ENCODE results near the gene CACFD1.

The CACFD1 gene

GRCh38 chr9:133464638-133465037 is 4.9 kb downstream of the CACFD1 start:
- no peak for DNase-seq (ENCODE audit: low spot score)

GRCh38 chr9:133465984-133466383 is 6.2 kb downstream of the CACFD1 start:
- DNase-seq (ENCODE audit: low spot score) = no peak

GRCh38 chr9:133467101-133467500 is 7.3 kb downstream of the CACFD1 start:
- DNase-seq (ENCODE audit: low spot score) = no peak

DNA sequence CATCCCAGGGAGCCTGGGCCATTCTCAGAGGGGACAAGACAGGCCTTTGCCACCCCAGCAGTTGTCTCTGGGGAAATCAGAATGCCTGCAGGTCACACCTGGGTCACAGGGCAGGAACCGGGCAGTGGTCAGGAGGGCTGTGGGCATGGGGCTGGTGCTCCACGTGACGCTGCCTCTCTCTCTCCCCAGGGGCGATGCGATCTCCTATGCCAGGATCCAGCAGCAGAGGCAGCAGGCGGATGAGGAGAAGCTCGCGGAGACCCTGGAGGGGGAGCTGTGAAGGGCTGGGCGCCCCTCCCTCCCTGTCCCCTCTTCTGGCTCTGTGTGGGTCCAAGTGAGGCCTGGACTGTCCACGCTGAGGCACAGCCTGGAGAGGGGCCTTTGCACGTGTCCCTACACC is 8.6 kb downstream of the CACFD1 start:
- no peak for DNase-seq (ENCODE audit: low spot score)

DNA sequence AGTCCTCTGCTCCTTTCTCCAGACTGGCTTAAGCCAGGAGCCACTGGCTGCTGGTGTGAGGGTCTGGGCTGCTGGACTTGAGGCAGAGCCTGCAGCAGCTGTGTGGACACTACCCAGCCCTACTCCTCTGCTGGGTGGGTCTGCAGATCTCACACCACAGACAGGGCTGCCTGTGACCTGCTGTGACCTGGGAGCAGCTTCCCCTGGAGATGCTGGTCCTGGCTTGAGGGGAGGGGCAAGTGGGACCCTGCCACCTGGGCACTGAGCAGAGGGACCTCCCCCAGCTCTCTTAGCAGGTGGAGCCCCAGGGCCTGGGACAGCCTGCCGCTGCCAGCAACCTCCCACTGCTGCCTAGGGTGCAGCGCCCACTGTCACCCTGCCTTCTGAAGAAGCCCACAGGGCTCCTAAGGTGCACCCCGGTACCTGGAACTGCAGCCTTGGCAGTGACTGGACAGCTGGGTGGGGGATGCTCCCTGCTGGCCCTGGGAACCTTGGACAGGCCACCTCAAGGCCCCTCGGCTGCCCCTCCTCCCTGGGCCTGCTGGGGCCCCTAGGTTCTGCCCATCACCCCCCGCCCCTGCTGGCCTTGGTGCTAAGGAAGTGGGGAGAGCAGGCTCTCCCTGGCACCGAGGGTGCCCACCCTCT is 9.1 kb downstream of the CACFD1 start:
- DNase-seq (ENCODE audit: low spot score) = no peak

GRCh38 chr9:133470427-133470924 is 10.7 kb downstream of the CACFD1 start:
- DNase-seq (ENCODE audit: low spot score) = no peak

DNA sequence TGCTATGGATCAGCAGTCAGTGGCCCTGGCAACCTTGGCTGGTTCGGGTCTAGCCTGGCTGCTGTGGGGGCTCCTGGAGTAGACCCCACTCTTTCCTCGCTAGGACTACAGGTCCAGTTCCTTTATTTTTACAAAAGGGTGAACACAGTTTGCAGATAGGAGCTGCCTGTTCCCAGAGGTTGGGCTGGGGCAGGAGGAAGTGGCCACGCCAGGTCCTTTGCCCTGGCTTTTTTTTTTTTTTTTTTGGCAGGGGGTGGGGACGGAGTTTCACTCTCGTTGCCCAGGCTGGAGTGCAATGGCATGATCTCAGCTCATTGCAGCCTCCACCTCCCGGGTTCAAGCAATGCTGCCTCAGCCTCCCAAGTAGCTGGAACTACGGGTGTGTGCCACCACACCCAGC is 11.2 kb downstream of the CACFD1 start:
- no peak for DNase-seq (ENCODE audit: low spot score)

GRCh38 chr9:133471551-133472276 is 11.9 kb downstream of the CACFD1 start:
- no peak for DNase-seq (ENCODE audit: low spot score)

GRCh38 chr9:133472277-133472645 is 12.5 kb downstream of the CACFD1 start:
- DNase-seq (ENCODE audit: low spot score) = no peak

- no peak for DNase-seq (ENCODE audit: low spot score)
These were observed 13.1 kb downstream of the CACFD1 start for GRCh38 chr9:133472753-133473378.

DNA sequence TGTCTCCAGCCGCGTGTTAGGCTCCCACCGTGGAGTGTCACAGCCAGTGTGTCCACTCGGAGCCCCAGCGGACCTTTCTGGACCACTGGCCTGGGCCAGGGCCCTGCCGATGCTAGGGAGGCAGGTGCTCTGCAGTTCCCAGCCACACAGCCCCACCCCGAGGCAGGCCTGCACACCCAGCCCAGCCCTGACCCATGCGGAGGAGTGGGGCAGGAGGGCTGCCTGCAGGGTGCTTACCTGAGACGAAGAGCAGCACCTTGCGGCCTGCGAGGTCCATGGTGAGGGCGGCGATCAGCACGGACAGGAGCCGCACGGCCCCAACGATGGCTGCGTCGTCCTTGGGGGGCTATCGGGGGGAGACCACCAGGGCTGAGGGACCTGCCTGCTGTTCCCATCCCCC is 14.0 kb downstream of the CACFD1 start:
- no peak for DNase-seq (ENCODE audit: low spot score)

- DNase-seq (ENCODE audit: low spot score) = no peak
These were observed 14.4 kb downstream of the CACFD1 start for GRCh38 chr9:133474215-133474614.

DNA sequence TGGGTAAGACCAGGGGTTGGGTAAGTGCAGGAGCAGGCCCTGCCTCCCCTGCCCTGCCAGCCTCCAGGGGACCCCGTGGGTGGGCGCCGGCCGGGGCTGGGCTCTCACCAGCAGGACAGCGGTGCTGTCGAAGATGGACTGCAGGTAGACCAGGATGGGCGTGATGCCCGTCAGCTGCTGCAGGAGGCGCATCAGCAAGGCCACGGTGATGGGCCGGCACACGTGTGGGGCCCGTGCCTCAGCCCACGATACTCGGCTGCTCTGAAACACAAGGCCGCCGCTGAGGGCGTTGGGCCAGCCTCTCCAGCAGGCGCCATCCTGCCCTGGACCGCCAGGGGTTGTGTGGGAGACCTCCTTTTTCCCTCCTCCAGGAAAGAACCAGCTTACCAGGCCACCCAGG is 15.1 kb downstream of the CACFD1 start:
- DNase-seq (ENCODE audit: low spot score) = no peak

DNA sequence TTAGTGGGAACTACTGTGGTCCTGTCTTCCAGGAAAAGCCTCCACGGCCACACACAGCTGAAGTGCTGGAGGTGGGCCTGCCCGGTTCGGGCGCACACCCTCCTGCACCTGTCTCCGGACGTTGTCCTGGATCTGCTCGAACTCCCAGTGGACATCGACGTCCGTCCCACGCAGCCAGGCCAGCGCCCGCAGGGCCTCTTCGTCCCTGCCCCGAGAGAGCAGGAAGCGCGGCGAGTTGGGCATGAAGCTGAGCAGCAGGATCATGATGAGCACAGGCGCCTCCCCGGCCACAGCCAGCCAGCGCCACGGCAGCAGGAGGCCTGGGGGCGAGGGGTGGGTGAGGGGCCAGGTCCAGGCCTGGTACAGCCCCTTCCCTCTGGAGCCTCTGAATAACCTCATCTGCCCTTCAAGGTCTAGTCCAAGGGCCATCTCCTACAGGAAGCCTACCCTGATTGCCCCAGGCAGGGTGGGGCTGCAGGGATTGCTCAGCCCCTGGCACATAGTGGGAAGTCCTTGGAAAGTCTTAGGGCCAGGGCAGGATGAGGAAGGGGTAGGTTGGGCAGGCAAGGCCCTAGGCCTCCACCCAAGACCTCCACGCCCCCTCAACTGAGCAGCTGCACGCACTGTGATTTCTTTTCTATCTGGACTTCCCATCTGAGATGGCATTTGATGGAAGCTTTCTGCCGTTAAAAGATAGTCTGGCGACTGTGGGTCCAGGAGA is 15.7 kb downstream of the CACFD1 start:
- DNase-seq (ENCODE audit: low spot score) = no peak

DNA sequence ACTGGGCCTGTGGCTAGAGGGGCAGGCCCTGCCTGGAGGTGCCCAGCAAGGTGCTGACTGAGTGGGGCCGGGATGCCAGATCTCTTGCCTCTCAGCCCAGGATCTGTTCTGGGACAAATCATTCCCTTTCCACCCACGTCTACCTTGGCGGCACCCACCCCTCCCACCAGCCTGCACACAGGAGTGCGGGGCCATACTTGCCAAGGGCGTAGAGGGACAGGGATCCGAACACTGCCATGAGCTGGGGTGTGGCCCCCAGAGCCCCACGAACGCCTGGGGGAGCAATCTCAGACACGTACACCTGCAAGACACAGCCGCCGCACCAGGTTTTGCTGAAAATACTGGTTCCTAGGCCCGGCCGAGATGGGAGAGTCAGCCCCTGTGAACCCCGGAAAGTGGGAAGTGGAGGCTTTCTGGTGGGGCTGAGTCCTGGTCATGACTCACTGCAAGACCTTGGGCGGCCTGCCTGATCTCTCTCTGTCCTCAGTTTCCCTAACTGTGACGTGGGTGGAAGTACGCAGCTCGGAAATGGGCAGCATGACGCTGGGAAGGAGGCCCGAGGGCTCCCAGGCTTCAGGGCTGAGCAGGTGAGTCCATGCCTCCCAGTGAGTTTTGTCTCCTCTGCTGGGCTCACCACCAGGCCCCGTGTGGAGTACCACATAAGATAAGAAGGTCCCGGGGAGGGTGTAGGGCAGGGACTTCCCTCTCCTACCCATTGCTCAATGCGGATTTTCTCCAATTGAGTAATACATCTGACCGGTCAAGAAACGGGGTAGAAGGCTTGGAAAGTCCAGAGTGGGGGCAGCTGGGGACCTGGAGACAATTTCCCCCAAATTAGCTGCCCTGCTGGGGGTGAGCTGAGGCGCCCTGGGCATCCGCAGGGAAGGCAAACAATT is 16.5 kb downstream of the CACFD1 start:
- no peak for DNase-seq (ENCODE audit: low spot score)

DNA sequence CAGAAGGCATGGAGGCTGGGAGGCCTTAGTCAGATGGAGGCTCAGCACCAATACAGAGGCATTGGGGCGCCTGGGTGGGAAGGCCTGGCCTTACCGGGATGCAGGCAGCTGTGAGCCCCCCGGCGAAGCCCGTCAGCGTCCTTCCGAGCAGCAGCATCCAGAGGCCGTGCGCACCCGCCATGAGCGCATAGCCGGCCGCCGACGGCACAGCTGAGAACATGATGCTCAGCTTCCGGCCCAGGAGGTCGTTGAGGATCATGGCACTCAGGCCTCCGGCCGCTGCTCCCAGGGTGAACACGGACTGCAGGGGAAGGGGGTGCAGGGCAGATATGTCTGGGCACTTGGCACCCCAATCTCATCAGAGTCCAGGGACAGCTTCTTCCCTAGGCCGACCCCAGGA is 17.2 kb downstream of the CACFD1 start:
- DNase-seq (ENCODE audit: low spot score) = no peak

DNA sequence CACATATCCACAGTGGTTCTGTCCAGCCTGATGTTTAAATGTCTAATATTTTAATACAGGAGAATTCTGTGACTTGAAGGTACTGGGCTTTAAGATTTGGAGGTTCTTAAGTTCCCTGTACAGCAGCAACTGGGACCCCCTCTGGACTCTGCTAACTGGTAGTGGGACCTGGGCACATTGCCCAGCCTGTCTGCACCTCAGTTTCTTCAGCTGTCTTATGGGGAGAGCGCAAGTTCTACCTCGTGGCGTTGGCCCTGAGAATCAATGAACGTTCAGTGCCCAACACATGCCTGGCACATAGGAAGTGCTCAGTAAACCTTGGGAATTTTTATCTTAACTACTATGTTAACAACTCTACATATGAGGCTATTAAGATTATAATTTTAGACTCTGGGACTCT is 17.7 kb downstream of the CACFD1 start:
- DNase-seq (ENCODE audit: low spot score) = no peak

DNA sequence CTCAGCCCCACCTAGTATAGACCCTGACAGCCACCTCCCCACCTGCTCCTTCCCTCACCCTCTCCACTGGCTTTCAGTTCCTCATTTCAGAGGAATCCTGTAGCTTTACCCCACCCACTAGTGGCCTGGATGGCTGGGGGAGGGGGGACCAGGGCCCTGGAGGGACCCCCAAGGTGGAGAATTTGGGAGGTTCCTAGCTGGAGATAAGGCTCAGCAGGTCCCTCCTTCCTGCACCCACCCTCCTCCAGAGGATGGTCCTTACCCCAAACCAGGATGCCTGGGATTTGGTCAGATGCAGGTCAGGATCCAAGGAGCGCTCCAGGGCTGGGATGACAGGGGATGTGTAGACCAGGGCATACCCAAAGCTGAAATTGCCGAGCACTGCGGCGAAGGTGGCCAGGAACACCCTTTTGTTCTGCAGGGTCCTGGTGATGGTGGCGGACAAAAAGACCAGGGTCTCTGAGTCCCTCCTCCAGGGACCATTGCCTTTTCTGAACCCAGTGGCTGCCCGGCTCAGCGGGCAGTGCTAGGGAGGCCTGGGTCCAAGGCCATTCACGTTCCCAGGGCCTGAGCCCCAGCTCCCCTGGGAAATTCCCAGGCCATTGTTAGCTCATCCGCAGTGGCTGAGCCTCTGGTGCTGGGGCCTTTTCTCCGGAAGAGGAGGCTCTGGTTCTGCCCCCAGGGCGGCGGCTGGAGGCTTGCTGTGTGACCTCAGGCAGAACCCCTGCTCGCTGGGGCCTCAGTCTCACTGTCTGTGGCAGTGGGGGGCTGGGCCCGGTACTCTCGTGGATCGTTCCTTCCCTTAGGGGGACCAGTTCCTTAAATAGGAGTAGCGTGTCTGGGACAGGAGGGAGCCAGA is 18.4 kb downstream of the CACFD1 start:
- peak; percentile 65 for DNase-seq (ENCODE audit: low spot score)

DNA sequence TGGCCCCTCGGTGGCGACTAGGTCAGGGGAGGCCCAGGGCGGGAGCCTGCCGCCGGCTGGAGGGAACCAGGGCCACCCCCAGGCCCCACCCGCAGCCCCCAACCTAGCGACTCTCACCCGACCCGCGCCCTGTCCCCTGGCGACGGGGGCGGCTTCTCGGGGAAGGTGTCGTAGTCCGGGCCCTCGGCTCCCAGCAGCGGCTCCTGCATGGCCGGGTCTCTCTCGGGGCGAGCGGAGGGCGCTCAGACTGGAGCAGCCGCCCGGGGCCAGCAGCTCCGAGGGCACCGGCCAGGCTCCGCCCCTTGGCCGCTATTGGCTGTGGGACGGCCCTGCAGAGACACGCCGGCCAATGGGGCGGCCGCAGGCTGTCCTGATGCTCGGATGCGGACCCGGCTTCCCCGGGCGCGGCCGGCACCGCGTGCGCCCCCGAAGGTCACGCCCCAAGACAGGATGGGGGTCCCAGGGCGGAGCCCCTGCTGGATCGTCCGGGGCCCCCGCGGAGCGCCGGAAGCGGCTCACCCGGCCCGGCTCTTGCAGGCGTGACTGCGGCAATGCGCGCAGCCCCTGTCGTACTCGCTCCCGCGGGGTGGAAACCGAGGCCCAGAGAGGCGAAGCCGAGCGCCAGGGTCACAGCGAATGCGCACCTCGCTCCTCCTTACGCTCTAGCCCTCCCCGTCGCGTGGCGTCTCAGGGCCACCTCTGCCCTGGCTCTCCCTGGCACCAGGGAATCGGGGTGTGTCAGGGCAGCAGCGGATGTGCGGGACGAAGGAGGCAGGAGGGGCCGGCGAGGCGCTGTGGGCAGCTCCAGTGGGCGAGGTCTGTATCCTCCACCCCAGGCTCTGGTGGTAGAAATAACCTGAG is 19.3 kb downstream of the CACFD1 start, which contains the start of gene SLC2A6:
Gene SLC2A6 (minus strand): TSS at position 249 of the 861 bp plus-strand sequence. CDS start 40 bp downstream, at position 209.
- peak; percentile 98 for DNase-seq (ENCODE audit: low spot score)

DNA sequence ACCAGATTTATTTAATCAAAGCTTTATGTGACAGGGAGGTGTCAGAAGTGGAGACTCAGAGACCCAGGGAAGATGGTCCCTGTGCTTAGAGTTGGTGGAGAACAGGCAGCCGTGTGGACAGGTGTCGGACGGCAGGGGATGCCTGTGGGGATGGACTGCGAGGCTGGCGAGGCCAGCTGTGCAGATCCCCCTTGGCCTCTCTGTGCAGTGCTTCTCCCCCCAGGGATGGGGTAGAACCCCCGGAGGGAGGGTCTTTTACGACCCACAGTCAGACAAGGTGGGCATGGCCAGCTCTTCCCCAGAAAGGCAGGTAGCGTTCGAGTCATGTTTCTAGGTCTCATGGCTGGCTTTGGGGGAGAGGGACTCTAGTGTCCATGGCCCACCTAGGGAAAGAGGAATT is 23.8 kb downstream of the CACFD1 start:
- DNase-seq (ENCODE audit: low spot score) = no peak
